ENCODE data around the gene RICTOR. TPM values are rescaled to one million over a fixed set of nuclear protein-coding genes. Genes with fewer than 3 reads are reported as not detected.

Gene RICTOR
- total RNA-seq, 4 donors from 2014 or later, result 24.0 to 46.1 (median 31.9) TPM

DNA sequence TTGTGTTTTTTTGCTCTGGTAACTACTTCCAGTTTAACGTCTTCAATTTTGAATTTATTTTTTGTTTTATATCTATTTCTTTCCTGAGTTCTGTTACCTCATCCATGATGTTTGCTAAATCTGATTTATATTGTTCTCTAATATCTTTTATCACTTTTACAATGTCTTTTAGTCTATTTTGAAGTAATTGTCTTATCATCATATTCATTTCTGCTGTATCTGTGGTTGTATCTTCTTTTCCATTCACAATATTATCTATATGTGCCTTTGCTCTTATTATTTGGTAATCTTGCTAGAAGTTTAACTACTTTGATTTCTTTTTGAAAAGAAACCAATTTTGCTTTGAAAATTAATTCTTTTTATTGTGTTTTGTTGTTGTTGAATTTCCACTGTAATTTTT is 184.8 kb downstream of the RICTOR start:
- no peak for ATAC-seq
- Histone ChIP-seq H3K27me3 (no peaks in the 10 kb centered on the region), H3K9me3 (no peaks in the 10 kb centered on the region), H3K36me3 (peaks cover 0 to 61% of the 10 kb centered on the region in 2 donors), H3K27ac (no peak overlapping the region), H3K4me3 (no peak overlapping the region), H3K4me1 (no peaks in the 10 kb centered on the region)
- WGBS, 2 donors (ENCODE audit: low coverage in 1 of 2), result 92 to 100% methylated on average over 1 of the region's 1 CpG
- TF ChIP-seq POLR2A (IDR thresholded peaks at IDR 0.05), result no peak
- TF ChIP-seq, protein P1, sequence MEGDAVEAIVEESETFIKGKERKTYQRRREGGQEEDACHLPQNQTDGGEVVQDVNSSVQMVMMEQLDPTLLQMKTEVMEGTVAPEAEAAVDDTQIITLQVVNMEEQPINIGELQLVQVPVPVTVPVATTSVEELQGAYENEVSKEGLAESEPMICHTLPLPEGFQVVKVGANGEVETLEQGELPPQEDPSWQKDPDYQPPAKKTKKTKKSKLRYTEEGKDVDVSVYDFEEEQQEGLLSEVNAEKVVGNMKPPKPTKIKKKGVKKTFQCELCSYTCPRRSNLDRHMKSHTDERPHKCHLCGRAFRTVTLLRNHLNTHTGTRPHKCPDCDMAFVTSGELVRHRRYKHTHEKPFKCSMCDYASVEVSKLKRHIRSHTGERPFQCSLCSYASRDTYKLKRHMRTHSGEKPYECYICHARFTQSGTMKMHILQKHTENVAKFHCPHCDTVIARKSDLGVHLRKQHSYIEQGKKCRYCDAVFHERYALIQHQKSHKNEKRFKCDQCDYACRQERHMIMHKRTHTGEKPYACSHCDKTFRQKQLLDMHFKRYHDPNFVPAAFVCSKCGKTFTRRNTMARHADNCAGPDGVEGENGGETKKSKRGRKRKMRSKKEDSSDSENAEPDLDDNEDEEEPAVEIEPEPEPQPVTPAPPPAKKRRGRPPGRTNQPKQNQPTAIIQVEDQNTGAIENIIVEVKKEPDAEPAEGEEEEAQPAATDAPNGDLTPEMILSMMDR (IDR thresholded peaks at IDR 0.05), result no peak
- no peak for TF ChIP-seq POLR2AphosphoS5 (IDR thresholded peaks at IDR 0.05)
- no peak for TF ChIP-seq EP300 (IDR thresholded peaks at IDR 0.05)

DNA sequence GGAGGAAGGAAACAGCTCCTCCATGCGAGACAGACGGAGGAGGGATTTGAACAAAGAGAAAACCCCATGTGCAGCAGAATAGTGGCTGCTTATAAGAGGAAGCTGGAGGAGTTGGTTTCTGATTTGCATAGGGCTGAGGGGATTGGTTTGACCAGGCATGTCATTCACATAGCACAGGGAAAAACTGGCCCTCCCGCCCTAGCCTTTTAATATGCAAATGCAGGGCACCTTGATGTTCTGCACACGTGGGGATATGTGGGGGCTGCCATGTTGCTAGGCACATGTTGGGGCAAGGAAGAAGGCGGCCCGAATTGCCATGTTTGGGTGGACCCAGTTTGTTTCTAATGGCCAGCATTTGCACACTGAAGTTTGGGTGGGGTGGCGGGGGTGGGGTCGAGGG is 186.2 kb downstream of the RICTOR start:
- Histone ChIP-seq H3K9me3 (no peaks in the 10 kb centered on the region), H3K27me3 (no peaks in the 10 kb centered on the region), H3K4me1 (no peaks in the 10 kb centered on the region), H3K36me3 (peaks cover 0 to 75% of the 10 kb centered on the region in 2 donors), H3K4me3 (no peak overlapping the region), H3K27ac (no peak overlapping the region)
- no peak for TF ChIP-seq POLR2A (IDR thresholded peaks at IDR 0.05)
- TF ChIP-seq, protein P1 (IDR thresholded peaks at IDR 0.05), result no peak
- no peak for TF ChIP-seq EP300 (IDR thresholded peaks at IDR 0.05)
- no peak for TF ChIP-seq POLR2AphosphoS5 (IDR thresholded peaks at IDR 0.05)
- WGBS, 2 donors (ENCODE audit: low coverage in 1 of 2), result 74 to 100% methylated on average over 1 to 7 of the region's 8 CpGs
- no peak for ATAC-seq

Small RNA genes within 50 kb of the gene (small RNA-seq; reads per million reads assigned to genes)
- 0 reads per million in 4 donors for gene AIG1P1

Other genes starting within 250 kb of the RICTOR start
- gene OSMR, start 228.4 kb downstream of the RICTOR start, total RNA-seq, result 10 to 100 TPM; 32.5 to 52.6 (median 42.6) TPM
- 1 to 10 TPM; 2.5 to 9.3 (median 5.9) TPM for gene FYB1, start 145.2 kb upstream of the RICTOR start, total RNA-seq